GM10266 (cell line): ENCODE measurements around the gene HMGCR.

ENCODE experiments used
- DNase-seq: peaks from one replicate; pipeline ENCODE4 v3.0.0; 2012; ENCODE audit errors: extremely low spot score
- TF ChIP-seq, protein P1 (sequence below): IDR thresholded peaks from 2 replicates; pipeline ENCODE4 v1.5.1; 2012; ENCODE audit warnings: mild to moderate bottlenecking, low read depth; ENCODE audit not compliant: control insufficient read depth, insufficient read depth; ENCODE audit errors: missing control alignments

HMGCR gene

GRCh38 chr5:75368391-75368790 lies 31.4 kb downstream of the HMGCR start:
- no peak for DNase-seq
- TF ChIP-seq, protein P1, sequence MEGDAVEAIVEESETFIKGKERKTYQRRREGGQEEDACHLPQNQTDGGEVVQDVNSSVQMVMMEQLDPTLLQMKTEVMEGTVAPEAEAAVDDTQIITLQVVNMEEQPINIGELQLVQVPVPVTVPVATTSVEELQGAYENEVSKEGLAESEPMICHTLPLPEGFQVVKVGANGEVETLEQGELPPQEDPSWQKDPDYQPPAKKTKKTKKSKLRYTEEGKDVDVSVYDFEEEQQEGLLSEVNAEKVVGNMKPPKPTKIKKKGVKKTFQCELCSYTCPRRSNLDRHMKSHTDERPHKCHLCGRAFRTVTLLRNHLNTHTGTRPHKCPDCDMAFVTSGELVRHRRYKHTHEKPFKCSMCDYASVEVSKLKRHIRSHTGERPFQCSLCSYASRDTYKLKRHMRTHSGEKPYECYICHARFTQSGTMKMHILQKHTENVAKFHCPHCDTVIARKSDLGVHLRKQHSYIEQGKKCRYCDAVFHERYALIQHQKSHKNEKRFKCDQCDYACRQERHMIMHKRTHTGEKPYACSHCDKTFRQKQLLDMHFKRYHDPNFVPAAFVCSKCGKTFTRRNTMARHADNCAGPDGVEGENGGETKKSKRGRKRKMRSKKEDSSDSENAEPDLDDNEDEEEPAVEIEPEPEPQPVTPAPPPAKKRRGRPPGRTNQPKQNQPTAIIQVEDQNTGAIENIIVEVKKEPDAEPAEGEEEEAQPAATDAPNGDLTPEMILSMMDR: no peak

DNA sequence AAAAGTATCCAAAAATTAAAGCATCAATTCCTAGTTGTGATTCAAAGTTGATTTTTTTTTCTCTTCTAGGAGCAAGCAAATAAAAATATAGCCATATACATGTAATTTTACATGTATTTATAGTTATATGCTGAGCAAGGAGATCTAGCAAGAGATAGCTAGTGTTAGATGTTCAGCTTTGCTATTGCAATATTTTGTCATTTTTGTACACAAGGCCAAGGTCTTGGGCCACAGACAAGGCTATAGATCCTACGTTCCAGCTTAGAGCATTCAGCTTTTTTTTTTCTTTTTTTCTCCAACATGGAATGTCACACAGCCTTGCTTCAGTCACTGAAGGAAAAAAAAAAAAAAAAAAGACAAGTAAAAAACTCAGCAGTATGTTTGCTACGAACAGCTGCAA lies 36.8 kb downstream of the HMGCR start:
- DNase-seq: no peak
- TF ChIP-seq, protein P1: no peak

GRCh38 chr5:75374394-75374814 lies 37.4 kb downstream of the HMGCR start:
- TF ChIP-seq, protein P1: no peak
- DNase-seq: no peak

- DNase-seq: no peak
- TF ChIP-seq, protein P1: no peak
Observed at GRCh38 chr5:75375414-75375813, 38.4 kb downstream of the HMGCR start.

DNA sequence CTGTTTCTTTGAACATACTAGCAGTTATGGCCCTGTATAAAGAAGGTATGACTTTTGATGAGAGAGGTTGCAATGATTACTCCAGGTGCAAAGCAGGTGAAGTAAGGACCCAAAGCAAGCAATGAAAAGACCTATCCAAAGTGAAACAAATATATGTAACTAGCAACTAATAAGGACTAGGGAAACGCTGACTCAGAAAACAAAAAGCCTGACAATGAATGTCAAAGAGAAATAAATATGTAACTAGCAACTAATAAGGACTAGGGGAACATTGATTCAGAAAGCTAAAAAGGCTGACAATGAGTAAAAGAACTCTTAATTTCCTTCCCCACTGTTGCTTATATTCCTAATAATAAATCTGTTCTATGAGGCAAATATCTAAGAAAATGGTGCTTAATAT lies 43.1 kb downstream of the HMGCR start:
- TF ChIP-seq, protein P1: no peak
- DNase-seq: no peak

DNA sequence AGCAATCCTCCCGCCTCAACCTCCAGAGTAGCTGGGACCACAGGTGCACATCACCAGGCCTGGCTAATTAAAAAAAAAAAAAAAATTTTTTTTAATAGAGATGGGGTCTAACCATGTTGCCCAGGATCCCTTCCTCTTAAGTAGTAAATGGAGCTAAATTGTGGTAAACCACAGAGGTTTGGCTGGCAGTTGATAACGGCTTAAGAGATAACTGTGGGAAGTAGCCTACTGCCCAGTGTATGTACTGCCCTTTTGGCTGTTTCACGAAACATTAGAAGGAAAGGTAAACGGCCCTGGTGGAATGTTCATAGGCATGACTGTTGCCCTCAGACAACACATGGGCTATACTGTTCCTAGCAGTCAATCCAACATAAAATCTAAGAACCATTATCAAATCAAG lies 44.4 kb downstream of the HMGCR start:
- no peak for DNase-seq
- TF ChIP-seq, protein P1: no peak

- DNase-seq: no peak
- TF ChIP-seq, protein P1: no peak
Observed at GRCh38 chr5:75384218-75384617, 47.2 kb downstream of the HMGCR start.
